Endothelial cell of umbilical vein (primary cell): ENCODE data around the gene PLA2G2D. TPM values are rescaled to one million over a fixed set of nuclear protein-coding genes. Genes with fewer than 3 reads are reported as not detected.

ENCODE experiments used
- BruUV-seq: library from RNA; stranded (reverse); fragments of 400-500 nt; replicated peaks from 2 replicates; lab custom pipeline; 2021; lab: Mats Ljungman, UMichigan
- CTCF ChIA-PET: fragments of 300-600, 350-600 bp; sonication (Branson Sonifier 250); formaldehyde crosslinking; loops from one replicate; lab custom pipeline; 2021; ENCODE audit warnings: antibody characterized with exemption, inconsistent platforms; lab: Charles Lee
- POLR2A ChIA-PET: fragments of 300-600, 350-600 bp; sonication (Branson Sonifier 250); formaldehyde crosslinking; loops from one replicate; lab custom pipeline; 2021; ENCODE audit warnings: antibody characterized with exemption, inconsistent platforms; lab: Charles Lee
- DNase-seq: peaks from one replicate; pipeline ENCODE4 v3.0.0-alpha.2; 2011; ENCODE audit warnings: low read depth, low spot score
- FAIRE-seq: peaks from 2 replicates; lab custom pipeline; 2011; peaks lifted over from hg19 to GRCh38; lab: Jason Lieb, UNC
- H2AFZ ChIP-seq: 2 replicates; pipeline ENCODE4 v1.6.0; 2012; ENCODE audit warnings: low read depth, low read length, control low read depth, inconsistent platforms
- H3K27ac ChIP-seq: 2 replicates; pipeline ENCODE4 v1.5.1; 2011; ENCODE audit warnings: low read depth, mild to moderate bottlenecking, control low read depth, low read length, moderate library complexity; ENCODE audit not compliant: insufficient read depth
- H3K27me3 ChIP-seq, 2 experiments: 2 replicates each; pipeline versions ENCODE4 v1.6.0 to v1.6.1; 2011; ENCODE audit warnings: low read length in 2 of 2, mixed read lengths in 1 of 2; ENCODE audit not compliant: control insufficient read depth in 2 of 2, insufficient read depth in 2 of 2
- H3K36me3 ChIP-seq, 2 experiments: 2 replicates in 1 of 2; 3 replicates in 1 of 2; pipeline ENCODE4 v1.5.1; 2011; ENCODE audit warnings: low read length in 2 of 2, mild to moderate bottlenecking in 1 of 2, moderate library complexity in 1 of 2; ENCODE audit not compliant: control insufficient read depth in 2 of 2, insufficient read depth in 2 of 2; ENCODE audit errors: extremely low read depth in 1 of 2
- H3K4me1 ChIP-seq: 3 replicates; pipeline ENCODE4 v1.5.1; 2011; ENCODE audit warnings: mild to moderate bottlenecking, low read length; ENCODE audit not compliant: control insufficient read depth, insufficient read depth; ENCODE audit errors: extremely low read depth
- H3K4me2 ChIP-seq: 2 replicates; pipeline ENCODE4 v1.6.1; 2011; ENCODE audit warnings: low read length, control low read depth, mixed read lengths; ENCODE audit not compliant: insufficient read depth
- H3K4me3 ChIP-seq, 3 experiments: fragments of 200-600 bp in 1 of 3; sonication (generic), shearing (Covaris generic) in 1 of 3; replicated peaks in 1 of 3; 2 replicates each; pipeline ENCODE4 v1.5.1; 2011 to 2016; ENCODE audit warnings: control low read depth in 3 of 3, low read length in 3 of 3, mild to moderate bottlenecking in 2 of 3, inconsistent platforms in 1 of 3, low read depth in 1 of 3, moderate library complexity in 1 of 3; ENCODE audit not compliant: insufficient read depth in 1 of 3
- H3K79me2 ChIP-seq: 2 replicates; pipeline ENCODE4 v1.6.0; 2012; ENCODE audit warnings: low read length, inconsistent platforms; ENCODE audit not compliant: control insufficient read depth, insufficient read depth
- H3K9ac ChIP-seq: replicated peaks from 2 replicates; pipeline ENCODE3; 2011; ENCODE audit warnings: low read length, control low read depth; ENCODE audit not compliant: insufficient read depth; ENCODE audit errors: extremely low read depth
- H3K9me1 ChIP-seq: replicated peaks from 3 replicates; pipeline ENCODE4 v1.6.0; 2011; ENCODE audit warnings: mild to moderate bottlenecking, low read length; ENCODE audit not compliant: control insufficient read depth, insufficient read depth; ENCODE audit errors: extremely low read depth
- H3K9me3 ChIP-seq: replicated peaks from 2 replicates; pipeline ENCODE4 v1.5.1; 2012; ENCODE audit warnings: low read length, inconsistent platforms; ENCODE audit not compliant: control insufficient read depth, insufficient read depth
- H4K20me1 ChIP-seq: replicated peaks from 2 replicates; pipeline ENCODE3; 2011; ENCODE audit warnings: mild to moderate bottlenecking, low read length; ENCODE audit not compliant: control insufficient read depth, insufficient read depth; ENCODE audit errors: extremely low read depth
- EZH2 ChIP-seq: IDR thresholded peaks from 2 replicates; pipeline ENCODE4 v1.6.1; 2012; ENCODE audit warnings: borderline replicate concordance, low read depth, mild to moderate bottlenecking, moderate library complexity, low read length, inconsistent platforms; ENCODE audit not compliant: severe bottlenecking
- FOS ChIP-seq: IDR thresholded peaks from 2 replicates; pipeline ENCODE4 v1.6.1; 2011; ENCODE audit warnings: mild to moderate bottlenecking, low read length, moderate library complexity, borderline replicate concordance; ENCODE audit not compliant: insufficient read depth
- GATA2 ChIP-seq: IDR thresholded peaks from 2 replicates; pipeline ENCODE4 v1.7.0; 2011; ENCODE audit warnings: low read depth, mild to moderate bottlenecking, moderate library complexity, mixed read lengths, low read length; ENCODE audit not compliant: insufficient read length, insufficient read depth
- JUN ChIP-seq: IDR thresholded peaks from 2 replicates; pipeline ENCODE4 v1.6.1; 2011; ENCODE audit warnings: borderline replicate concordance, low read depth; ENCODE audit not compliant: insufficient read length, insufficient read depth
- MAX ChIP-seq: IDR thresholded peaks from 2 replicates; pipeline ENCODE4 v1.6.1; 2011; ENCODE audit not compliant: insufficient read depth, insufficient read length
- MYC ChIP-seq: IDR thresholded peaks from one replicate; pipeline ENCODE4 v1.6.1; 2011; ENCODE audit warnings: mild to moderate bottlenecking, low read depth, low read length
- POLR2A ChIP-seq: IDR thresholded peaks from 2 replicates; pipeline ENCODE4 v1.6.1; 2012; ENCODE audit warnings: low read depth, mild to moderate bottlenecking, control low read depth, low read length
- POLR2AphosphoS5 ChIP-seq: IDR thresholded peaks from 2 replicates; pipeline ENCODE4 v1.6.1; 2012; ENCODE audit warnings: low read depth, mild to moderate bottlenecking, control low read depth, low read length, moderate library complexity; ENCODE audit not compliant: insufficient read depth
- dilution Hi-C: fragments of 300-500 bp; cut with MboI; formaldehyde crosslinking; loops from one replicate; pipeline ENCODE4 v1.15.0; 2019; ENCODE audit warnings: low sequenced_read_pairs; ENCODE audit not compliant: extremely low pct_ligation_motif_present
- intact Hi-C: fragments of 100-400 bp; cut with micrococcal nuclease; formaldehyde crosslinking; loops from one replicate; pipeline ENCODE4 v1.10.0; 2022
- polyA plus RNA-seq, 4 experiments: library from polyadenylated mRNA; depleted of rRNA in 3 of 4; stranded (reverse) in 3 of 4; unstranded in 1 of 4; fragments of >200 nt; gene quantifications; 2 replicates each; pipeline versions ENCODE4 v1.2.1 to v1.2.3, GENCODE V29; 2011 to 2012; ENCODE audit warnings: missing spikeins in 1 of 4
- total RNA-seq: library from RNA; stranded (reverse); gene quantifications from 2 replicates; pipeline ENCODE4 v1.2.3, GENCODE V29; 2021
- TF ChIP-seq, protein P1 (sequence below), 2 donors: IDR thresholded peaks; 1 replicate in 1 of 2; 2 replicates in 1 of 2; pipeline ENCODE4 v1.5.1; 2011; ENCODE audit warnings: low read length in 2 of 2, mild to moderate bottlenecking in 2 of 2, moderate library complexity in 2 of 2, control low read depth in 1 of 2, inconsistent platforms in 1 of 2, low read depth in 1 of 2; ENCODE audit not compliant: insufficient read depth in 1 of 2; ENCODE audit errors: extremely low read depth in 1 of 2

PLA2G2D gene
- total and polyA plus RNA-seq, 2 donors (not counting 3 experiments of a cell fraction or from before 2014, with no cell fraction given): not detected

DNA sequence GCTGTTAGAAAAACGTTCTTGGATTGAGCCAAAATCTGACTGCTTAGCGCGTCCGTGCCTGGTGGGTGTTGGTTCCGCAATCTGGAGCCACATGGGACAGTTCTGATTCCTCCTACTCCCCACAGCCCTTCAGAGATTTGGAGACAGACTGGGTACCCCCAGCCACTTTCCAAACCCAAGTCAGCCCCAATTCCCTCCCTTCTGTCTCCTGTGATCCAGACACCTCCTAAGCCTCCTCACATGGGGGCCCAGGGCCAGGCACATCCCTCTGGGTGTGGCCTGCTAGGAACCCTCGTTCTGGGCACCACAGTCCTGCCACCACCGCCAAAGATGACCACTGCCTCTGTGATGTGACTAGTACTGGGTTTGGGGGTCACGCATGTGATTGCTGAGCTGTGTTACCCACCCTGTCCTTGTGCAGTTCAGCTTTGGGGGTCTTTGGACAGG lies 44.6 kb downstream of the PLA2G2D start:
- H3K4me3 ChIP-seq: no peak overlapping the region
- H3K27ac ChIP-seq: no peak overlapping the region
- intact Hi-C loops (no loop called here), dilution Hi-C loops (no loop called here)
- FAIRE-seq: no peak
- no peaks in the 10 kb centered on the region for H3K9me3 ChIP-seq
- POLR2A ChIA-PET: no interaction called here
- CTCF ChIA-PET: no interaction called here
- H3K36me3 ChIP-seq: no peaks in the 10 kb centered on the region
- TF ChIP-seq GATA2 (no peak), POLR2A (no peak), MAX (no peak), EZH2 (no peak), POLR2AphosphoS5 (no peak), FOS (no peak), JUN (no peak), MYC (no peak)
- TF ChIP-seq, protein P1, sequence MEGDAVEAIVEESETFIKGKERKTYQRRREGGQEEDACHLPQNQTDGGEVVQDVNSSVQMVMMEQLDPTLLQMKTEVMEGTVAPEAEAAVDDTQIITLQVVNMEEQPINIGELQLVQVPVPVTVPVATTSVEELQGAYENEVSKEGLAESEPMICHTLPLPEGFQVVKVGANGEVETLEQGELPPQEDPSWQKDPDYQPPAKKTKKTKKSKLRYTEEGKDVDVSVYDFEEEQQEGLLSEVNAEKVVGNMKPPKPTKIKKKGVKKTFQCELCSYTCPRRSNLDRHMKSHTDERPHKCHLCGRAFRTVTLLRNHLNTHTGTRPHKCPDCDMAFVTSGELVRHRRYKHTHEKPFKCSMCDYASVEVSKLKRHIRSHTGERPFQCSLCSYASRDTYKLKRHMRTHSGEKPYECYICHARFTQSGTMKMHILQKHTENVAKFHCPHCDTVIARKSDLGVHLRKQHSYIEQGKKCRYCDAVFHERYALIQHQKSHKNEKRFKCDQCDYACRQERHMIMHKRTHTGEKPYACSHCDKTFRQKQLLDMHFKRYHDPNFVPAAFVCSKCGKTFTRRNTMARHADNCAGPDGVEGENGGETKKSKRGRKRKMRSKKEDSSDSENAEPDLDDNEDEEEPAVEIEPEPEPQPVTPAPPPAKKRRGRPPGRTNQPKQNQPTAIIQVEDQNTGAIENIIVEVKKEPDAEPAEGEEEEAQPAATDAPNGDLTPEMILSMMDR (IDR thresholded peaks at IDR 0.05; ENCODE audit: extremely low read depth in 1 of 2, insufficient read depth in 1 of 2, low read depth in 1 of 2, low read length in 2 of 2): no peak
- no peaks in the 10 kb centered on the region for H3K79me2 ChIP-seq
- no TSS peak for BruUV-seq
- H3K9ac ChIP-seq: no peak overlapping the region
- no peak for DNase-seq
- no peaks in the 10 kb centered on the region for H3K27me3 ChIP-seq
- no peak overlapping the region for H3K4me2 ChIP-seq
- no peak overlapping the region for H2AFZ ChIP-seq
- no peaks in the 10 kb centered on the region for H3K4me1 ChIP-seq
- no peaks in the 10 kb centered on the region for H3K9me1 ChIP-seq
- H4K20me1 ChIP-seq: no peaks in the 10 kb centered on the region
